GM12878 (cell line): ENCODE measurements around the gene CYP1B1. TPM values are rescaled to one million over a fixed set of nuclear protein-coding genes. Genes with fewer than 3 reads are reported as not detected.

Source experiments
- SMARCA5 ChIP-seq: fragments of 450-650 bp; IDR thresholded peaks from 2 replicates; pipeline ENCODE4 v1.6.1; 2017; ENCODE audit warnings: mild to moderate bottlenecking
- polyA plus RNA-seq, 11 experiments: library from polyadenylated mRNA; depleted of rRNA in 4 of 11; unstranded in 6 of 11; stranded (reverse) in 5 of 11; fragments of >200 nt; fragmentation: Nextera tagmentation in 4 of 11; fragmentation: Illumina TruSeq in 1 of 11; extraction: Ambion mirVana in 4 of 11; extraction: Trizol in 1 of 11; gene quantifications; 1 replicate in 1 of 11; 2 replicates in 10 of 11; pipeline versions ENCODE4 v1.2.1 to v1.2.3, GENCODE V29; 2011 to 2016; ENCODE audit warnings: inconsistent platforms in 2 of 11, missing spikeins in 2 of 11, low read depth in 1 of 11
- total RNA-seq, 4 experiments: library from RNA; depleted of rRNA in 3 of 4; stranded (reverse); fragments of >200 nt in 3 of 4; fragmentation: Illumina TruSeq in 1 of 4; extraction: Trizol in 1 of 4; gene quantifications; 2 replicates each; pipeline versions ENCODE4 v1.2.1 to v1.2.3, GENCODE V29; 2013 to 2021
- TF ChIP-seq, protein P1 (sequence below), 3 experiments: IDR thresholded peaks in 2 of 3; conservative IDR thresholded peaks in 1 of 3; 2 replicates each; pipeline ENCODE4 v1.5.1; 2011; ENCODE audit warnings: low read depth in 3 of 3, low read length in 3 of 3, mild to moderate bottlenecking in 3 of 3, control low read depth in 2 of 3, moderate library complexity in 2 of 3, inconsistent platforms in 1 of 3, mixed read lengths in 1 of 3; ENCODE audit not compliant: control insufficient read depth in 2 of 3, insufficient read depth in 1 of 3; ENCODE audit errors: extremely low read depth in 1 of 3
- TF ChIP-seq, protein P2 (sequence below): IDR thresholded peaks from 2 replicates; pipeline ENCODE4 v1.6.1; 2011; ENCODE audit warnings: mild to moderate bottlenecking, low read depth, low read length, moderate library complexity; ENCODE audit not compliant: insufficient replicate concordance
- TF ChIP-seq, protein P3 (sequence below): fragments of 450-650 bp; formaldehyde crosslinking; IDR thresholded peaks from 2 replicates; pipeline ENCODE4 v1.4.0; 2022; ENCODE audit warnings: mild to moderate bottlenecking, moderate library complexity

The CYP1B1 gene
- total and polyA plus RNA-seq, 10 of the 15 experiments (the other 5 are each of a cell fraction or from before 2014, with no cell fraction given) = 0.35 to 29.7 (median 3.4) TPM

DNA sequence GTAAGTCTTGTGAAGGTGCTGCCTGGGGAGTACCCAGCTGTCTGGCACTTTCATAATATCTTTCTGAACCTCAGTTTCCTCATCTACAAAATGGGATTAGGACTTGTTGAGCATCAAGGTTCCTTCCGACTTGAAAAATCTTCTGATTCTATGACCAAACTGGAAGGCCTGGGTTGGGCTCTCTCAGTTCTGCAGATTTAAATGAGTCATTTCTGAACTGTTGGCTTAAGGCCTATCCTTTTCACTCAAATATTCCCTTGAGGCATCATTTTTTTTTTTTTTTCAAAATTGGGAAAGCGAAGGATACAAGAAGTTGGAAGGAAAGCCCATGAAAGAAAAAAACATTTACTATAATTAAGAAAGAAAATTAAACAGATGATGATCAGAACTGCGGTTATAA is 40.8 kb upstream of the CYP1B1 start (continued):
- TF ChIP-seq, protein P1, sequence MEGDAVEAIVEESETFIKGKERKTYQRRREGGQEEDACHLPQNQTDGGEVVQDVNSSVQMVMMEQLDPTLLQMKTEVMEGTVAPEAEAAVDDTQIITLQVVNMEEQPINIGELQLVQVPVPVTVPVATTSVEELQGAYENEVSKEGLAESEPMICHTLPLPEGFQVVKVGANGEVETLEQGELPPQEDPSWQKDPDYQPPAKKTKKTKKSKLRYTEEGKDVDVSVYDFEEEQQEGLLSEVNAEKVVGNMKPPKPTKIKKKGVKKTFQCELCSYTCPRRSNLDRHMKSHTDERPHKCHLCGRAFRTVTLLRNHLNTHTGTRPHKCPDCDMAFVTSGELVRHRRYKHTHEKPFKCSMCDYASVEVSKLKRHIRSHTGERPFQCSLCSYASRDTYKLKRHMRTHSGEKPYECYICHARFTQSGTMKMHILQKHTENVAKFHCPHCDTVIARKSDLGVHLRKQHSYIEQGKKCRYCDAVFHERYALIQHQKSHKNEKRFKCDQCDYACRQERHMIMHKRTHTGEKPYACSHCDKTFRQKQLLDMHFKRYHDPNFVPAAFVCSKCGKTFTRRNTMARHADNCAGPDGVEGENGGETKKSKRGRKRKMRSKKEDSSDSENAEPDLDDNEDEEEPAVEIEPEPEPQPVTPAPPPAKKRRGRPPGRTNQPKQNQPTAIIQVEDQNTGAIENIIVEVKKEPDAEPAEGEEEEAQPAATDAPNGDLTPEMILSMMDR (IDR thresholded peaks at IDR 0.05 in 2 of 3, conservative IDR thresholded peaks at IDR 0.05 in 1 of 3; ENCODE audit: control insufficient read depth in 2 of 3, extremely low read depth in 1 of 3, insufficient read depth in 1 of 3, low read depth in 3 of 3, low read length in 3 of 3) = no peak
- TF ChIP-seq, protein P2, sequence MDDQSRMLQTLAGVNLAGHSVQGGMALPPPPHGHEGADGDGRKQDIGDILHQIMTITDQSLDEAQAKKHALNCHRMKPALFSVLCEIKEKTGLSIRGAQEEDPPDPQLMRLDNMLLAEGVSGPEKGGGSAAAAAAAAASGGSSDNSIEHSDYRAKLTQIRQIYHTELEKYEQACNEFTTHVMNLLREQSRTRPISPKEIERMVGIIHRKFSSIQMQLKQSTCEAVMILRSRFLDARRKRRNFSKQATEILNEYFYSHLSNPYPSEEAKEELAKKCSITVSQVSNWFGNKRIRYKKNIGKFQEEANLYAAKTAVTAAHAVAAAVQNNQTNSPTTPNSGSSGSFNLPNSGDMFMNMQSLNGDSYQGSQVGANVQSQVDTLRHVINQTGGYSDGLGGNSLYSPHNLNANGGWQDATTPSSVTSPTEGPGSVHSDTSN = no peak
- TF ChIP-seq, protein P3, sequence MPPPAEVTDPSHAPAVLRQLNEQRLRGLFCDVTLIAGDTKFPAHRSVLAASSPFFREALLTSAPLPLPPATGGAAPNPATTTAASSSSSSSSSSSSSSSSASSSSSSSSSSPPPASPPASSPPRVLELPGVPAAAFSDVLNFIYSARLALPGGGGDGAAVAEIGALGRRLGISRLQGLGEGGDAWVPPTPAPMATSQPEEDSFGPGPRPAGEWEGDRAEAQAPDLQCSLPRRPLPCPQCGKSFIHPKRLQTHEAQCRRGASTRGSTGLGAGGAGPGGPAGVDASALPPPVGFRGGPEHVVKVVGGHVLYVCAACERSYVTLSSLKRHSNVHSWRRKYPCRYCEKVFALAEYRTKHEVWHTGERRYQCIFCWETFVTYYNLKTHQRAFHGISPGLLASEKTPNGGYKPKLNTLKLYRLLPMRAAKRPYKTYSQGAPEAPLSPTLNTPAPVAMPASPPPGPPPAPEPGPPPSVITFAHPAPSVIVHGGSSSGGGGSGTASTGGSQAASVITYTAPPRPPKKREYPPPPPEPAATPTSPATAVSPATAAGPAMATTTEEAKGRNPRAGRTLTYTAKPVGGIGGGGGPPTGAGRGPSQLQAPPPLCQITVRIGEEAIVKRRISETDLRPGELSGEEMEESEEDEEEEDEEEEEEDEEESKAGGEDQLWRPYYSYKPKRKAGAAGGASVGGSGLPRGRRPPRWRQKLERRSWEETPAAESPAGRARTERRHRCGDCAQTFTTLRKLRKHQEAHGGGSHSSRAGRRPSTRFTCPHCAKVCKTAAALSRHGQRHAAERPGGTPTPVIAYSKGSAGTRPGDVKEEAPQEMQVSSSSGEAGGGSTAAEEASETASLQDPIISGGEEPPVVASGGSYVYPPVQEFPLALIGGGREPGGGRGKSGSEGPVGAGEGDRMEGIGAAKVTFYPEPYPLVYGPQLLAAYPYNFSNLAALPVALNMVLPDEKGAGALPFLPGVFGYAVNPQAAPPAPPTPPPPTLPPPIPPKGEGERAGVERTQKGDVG = no peak
- TF ChIP-seq SMARCA5 = no peak
